KMS-11 (cell line): Measurements from ENCODE around the gene CDCA5.

Experiments
- H2AFZ ChIP-seq: fragments of 200-600 bp; sonication (generic); 2 replicates; pipeline ENCODE4 v1.6.1; 2016; ENCODE audit warnings: antibody characterized with exemption, mixed run types, low read depth
- H3K27ac ChIP-seq: fragments of 200-600 bp; sonication (generic); 2 replicates; pipeline ENCODE4 v1.6.1; 2016; ENCODE audit warnings: mild to moderate bottlenecking, mixed run types
- H3K27me3 ChIP-seq: fragments of 200-600 bp; sonication (generic); 2 replicates; pipeline ENCODE4 v1.6.1; 2017; ENCODE audit warnings: mild to moderate bottlenecking, low read depth, mixed run types, moderate library complexity; ENCODE audit not compliant: insufficient read depth
- H3K36me3 ChIP-seq: fragments of 200-600 bp; sonication (generic); 2 replicates; pipeline ENCODE4 v1.6.1; 2017; ENCODE audit warnings: mild to moderate bottlenecking, mixed run types; ENCODE audit not compliant: insufficient read depth
- H3K4me1 ChIP-seq: fragments of 200-600 bp; sonication (generic); 2 replicates; pipeline ENCODE4 v1.6.1; 2016; ENCODE audit warnings: mild to moderate bottlenecking, low read depth, mixed run types; ENCODE audit not compliant: poor library complexity, severe bottlenecking
- H3K4me2 ChIP-seq: fragments of 200-600 bp; sonication (generic); 2 replicates; pipeline ENCODE4 v1.7.0; 2016; ENCODE audit warnings: mild to moderate bottlenecking, mixed run types
- H3K4me3 ChIP-seq: fragments of 200-600 bp; sonication (generic); IDR thresholded peaks from 2 replicates; pipeline ENCODE4 v1.6.1; 2017; ENCODE audit warnings: low read depth, low read length, mixed read lengths; ENCODE audit not compliant: insufficient read depth
- H3K79me2 ChIP-seq: fragments of 200-600 bp; sonication (generic); 2 replicates; pipeline ENCODE4 v1.6.1; 2016; ENCODE audit warnings: low read depth, mixed run types; ENCODE audit not compliant: insufficient read depth
- H3K9ac ChIP-seq: fragments of 200-600 bp; sonication (generic); 2 replicates; pipeline ENCODE4 v1.6.1; 2016; ENCODE audit warnings: mild to moderate bottlenecking, mixed run types
- H4K20me1 ChIP-seq: fragments of 200-600 bp; sonication (generic); 2 replicates; pipeline ENCODE4 v1.6.1; 2016; ENCODE audit warnings: mild to moderate bottlenecking, mixed run types; ENCODE audit not compliant: insufficient read depth
- TF ChIP-seq, protein P1 (sequence below): fragments of 200-600 bp; sonication (generic); conservative IDR thresholded peaks from 2 replicates; pipeline ENCODE4 v1.6.1; 2017; ENCODE audit warnings: low read depth, mild to moderate bottlenecking, antibody characterized with exemption, low read length, moderate library complexity, mixed read lengths

The CDCA5 gene

GRCh38 chr11:65069217-65069616, 14.6 kb downstream of the CDCA5 start:
- peaks cover 18% of the 10 kb centered on the region for H3K4me1 ChIP-seq
- no peak overlapping the region for H3K4me3 ChIP-seq
- TF ChIP-seq, protein P1, sequence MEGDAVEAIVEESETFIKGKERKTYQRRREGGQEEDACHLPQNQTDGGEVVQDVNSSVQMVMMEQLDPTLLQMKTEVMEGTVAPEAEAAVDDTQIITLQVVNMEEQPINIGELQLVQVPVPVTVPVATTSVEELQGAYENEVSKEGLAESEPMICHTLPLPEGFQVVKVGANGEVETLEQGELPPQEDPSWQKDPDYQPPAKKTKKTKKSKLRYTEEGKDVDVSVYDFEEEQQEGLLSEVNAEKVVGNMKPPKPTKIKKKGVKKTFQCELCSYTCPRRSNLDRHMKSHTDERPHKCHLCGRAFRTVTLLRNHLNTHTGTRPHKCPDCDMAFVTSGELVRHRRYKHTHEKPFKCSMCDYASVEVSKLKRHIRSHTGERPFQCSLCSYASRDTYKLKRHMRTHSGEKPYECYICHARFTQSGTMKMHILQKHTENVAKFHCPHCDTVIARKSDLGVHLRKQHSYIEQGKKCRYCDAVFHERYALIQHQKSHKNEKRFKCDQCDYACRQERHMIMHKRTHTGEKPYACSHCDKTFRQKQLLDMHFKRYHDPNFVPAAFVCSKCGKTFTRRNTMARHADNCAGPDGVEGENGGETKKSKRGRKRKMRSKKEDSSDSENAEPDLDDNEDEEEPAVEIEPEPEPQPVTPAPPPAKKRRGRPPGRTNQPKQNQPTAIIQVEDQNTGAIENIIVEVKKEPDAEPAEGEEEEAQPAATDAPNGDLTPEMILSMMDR = no peak
- no peak overlapping the region for H2AFZ ChIP-seq
- no peaks in the 10 kb centered on the region for H3K36me3 ChIP-seq
- H3K79me2 ChIP-seq = no peaks in the 10 kb centered on the region
- no peak overlapping the region for H3K27ac ChIP-seq
- H4K20me1 ChIP-seq = no peaks in the 10 kb centered on the region
- no peak overlapping the region for H3K9ac ChIP-seq
- H3K4me2 ChIP-seq = no peak overlapping the region
- no peaks in the 10 kb centered on the region for H3K27me3 ChIP-seq

GRCh38 chr11:65067446-65067845, 16.4 kb downstream of the CDCA5 start:
- Histone ChIP-seq H4K20me1 (no peaks in the 10 kb centered on the region), H3K27me3 (no peaks in the 10 kb centered on the region), H3K27ac (no peak overlapping the region), H3K4me1 (peaks cover 14% of the 10 kb centered on the region), H3K4me2 (no peak overlapping the region), H3K36me3 (no peaks in the 10 kb centered on the region), H2AFZ (no peak overlapping the region), H3K4me3 (no peak overlapping the region), H3K9ac (no peak overlapping the region), H3K79me2 (no peaks in the 10 kb centered on the region)
- TF ChIP-seq, protein P1 = no peak

GRCh38 chr11:65066805-65067291, 17.0 kb downstream of the CDCA5 start:
- H3K4me3 ChIP-seq = no peak overlapping the region

GRCh38 chr11:65066315-65066714, 17.5 kb downstream of the CDCA5 start:
- Histone ChIP-seq H3K4me1 (peaks cover 2% of the 10 kb centered on the region), H3K36me3 (no peaks in the 10 kb centered on the region), H3K9ac (no peak overlapping the region), H3K79me2 (no peaks in the 10 kb centered on the region), H3K27ac (no peak overlapping the region), H4K20me1 (no peaks in the 10 kb centered on the region), H3K4me3 (no peak overlapping the region), H3K27me3 (no peaks in the 10 kb centered on the region), H3K4me2 (no peak overlapping the region), H2AFZ (no peak overlapping the region)
- TF ChIP-seq, protein P1 = no peak

More at GRCh38 chr11:65066805-65067291, 17.0 kb downstream of the CDCA5 start:
- no peak overlapping the region for H3K27ac ChIP-seq
- no peak overlapping the region for H3K4me2 ChIP-seq
- H3K4me1 ChIP-seq = peaks cover 8% of the 10 kb centered on the region
- H3K27me3 ChIP-seq = no peaks in the 10 kb centered on the region
- H4K20me1 ChIP-seq = no peaks in the 10 kb centered on the region
- TF ChIP-seq, protein P1 = no peak
- no peak overlapping the region for H3K9ac ChIP-seq
- no peaks in the 10 kb centered on the region for H3K36me3 ChIP-seq
- no peak overlapping the region for H2AFZ ChIP-seq
- no peaks in the 10 kb centered on the region for H3K79me2 ChIP-seq
